T-cell (primary cell): ENCODE data around the gene RXRB. TPM values are rescaled to one million over a fixed set of nuclear protein-coding genes. Genes with fewer than 3 reads are reported as not detected.
A peak's percentile ranks its signal among the peaks of the same experiment; 100 is the strongest.

ENCODE experiments used
- ATAC-seq, 4 experiments: fragments of 200-7000 bp in 3 of 4; fragments of 150-1000 bp in 1 of 4; cut with Tn5 transposase; replicated peaks in 1 of 4; 1 replicate in 3 of 4; 2 replicates in 1 of 4; pipeline ENCODE4 v1.10.0; 2021; ENCODE audit warnings: moderate library complexity in 3 of 4, mild to moderate bottlenecking in 2 of 4, moderate number of reproducible peaks in 1 of 4
- CTCF ChIA-PET, 2 donors: fragments of 300-600 bp; sonication (Branson Sonifier 250); formaldehyde crosslinking; loops; one replicate each; lab custom pipeline; 2022; ENCODE audit warnings: antibody characterized with exemption in 2 of 2; lab: Charles Lee
- POLR2A ChIA-PET, 2 donors: fragments of 300-600 bp; sonication (Branson Sonifier 250); formaldehyde crosslinking; loops; one replicate each; lab custom pipeline; 2022; ENCODE audit warnings: antibody characterized with exemption in 2 of 2; lab: Charles Lee
- DNase-seq, 35 experiments: peaks; one replicate each; pipeline versions ENCODE4 v3.0.0 to v3.0.0-alpha.2; 2013 to 2023
- H3K27ac ChIP-seq: one replicate; pipeline ENCODE4 v1.5.1; 2013; ENCODE audit warnings: low read length
- H3K27me3 ChIP-seq, 2 experiments: replicated peaks in 1 of 2; 1 replicate in 1 of 2; 2 replicates in 1 of 2; pipeline versions ENCODE4 v1.6.1 to v1.7.0; 2013; ENCODE audit warnings: low read length in 1 of 2, mixed read lengths in 1 of 2; ENCODE audit not compliant: control insufficient read depth in 2 of 2, insufficient read depth in 2 of 2; ENCODE audit errors: extremely low read depth in 1 of 2
- H3K36me3 ChIP-seq, 2 donors: 1 replicate in 1 of 2; 2 replicates in 1 of 2; pipeline versions ENCODE4 v1.6.1 to v1.7.0; 2013; ENCODE audit warnings: low read length in 1 of 2; ENCODE audit not compliant: control insufficient read depth in 2 of 2, insufficient read depth in 1 of 2; ENCODE audit errors: extremely low read depth in 1 of 2
- H3K4me1 ChIP-seq, 2 experiments: 1 replicate in 1 of 2; 2 replicates in 1 of 2; pipeline versions ENCODE4 v1.6.1 to v1.7.0; 2013; ENCODE audit warnings: low read length in 2 of 2, mixed read lengths in 1 of 2; ENCODE audit not compliant: insufficient read depth in 2 of 2, control insufficient read depth in 1 of 2; ENCODE audit errors: extremely low read depth in 1 of 2
- H3K4me3 ChIP-seq, 2 donors: 1 replicate in 1 of 2; 2 replicates in 1 of 2; pipeline versions ENCODE4 v1.5.1 to v1.7.0; 2013; ENCODE audit warnings: mild to moderate bottlenecking in 2 of 2, low read length in 1 of 2, moderate library complexity in 1 of 2; ENCODE audit not compliant: control insufficient read depth in 1 of 2; ENCODE audit errors: extremely low read depth in 1 of 2
- H3K9me3 ChIP-seq: 2 replicates; pipeline ENCODE4 v1.7.0; 2013
- H3K27ac Mint-ChIP-seq, 2 donors: one replicate each; pipeline ENCODE4 v1.8.0; 2020 to 2021; ENCODE audit warnings: mild to moderate bottlenecking in 2 of 2, mixed read lengths in 2 of 2
- H3K27me3 Mint-ChIP-seq, 2 donors: one replicate each; pipeline ENCODE4 v1.8.0; 2021 to 2022; ENCODE audit warnings: mixed read lengths in 2 of 2
- H3K36me3 Mint-ChIP-seq: one replicate; pipeline ENCODE4 v1.8.0; 2021; ENCODE audit warnings: mixed read lengths
- H3K4me1 Mint-ChIP-seq, 3 donors: one replicate each; pipeline ENCODE4 v1.8.0; 2020 to 2022; ENCODE audit warnings: mixed read lengths in 3 of 3, mild to moderate bottlenecking in 1 of 3
- H3K4me3 Mint-ChIP-seq, 3 donors: one replicate each; pipeline ENCODE4 v1.8.0; 2020 to 2022; ENCODE audit warnings: mild to moderate bottlenecking in 3 of 3, mixed read lengths in 3 of 3, moderate library complexity in 3 of 3
- H3K9me3 Mint-ChIP-seq, 3 donors: one replicate each; pipeline ENCODE4 v1.8.0; 2020 to 2022; ENCODE audit warnings: mixed read lengths in 3 of 3
- WGBS: methylation state at CpG from one replicate; pipeline ENCODE4 v1.1.5; 2013; ENCODE audit warnings: missing lambda C conversion rate; ENCODE audit not compliant: insufficient coverage; 5-methylcytosine and 5-hydroxymethylcytosine counted together
- total RNA-seq, 35 experiments: library from RNA in 6 of 35; stranded (reverse) in 6 of 35; fragments of 120-200 nt in 1 of 35; gene quantifications; one replicate each; pipeline versions ENCODE4 v1.2.1 to v1.2.4 and lab custom pipeline; 2013 to 2026

The RXRB gene
- total RNA-seq, 5 donors from 2014 or later (not counting 1 experiment from before 2014, with no cell fraction given): 65.5 to 104 (median 96.4) TPM

DNA sequence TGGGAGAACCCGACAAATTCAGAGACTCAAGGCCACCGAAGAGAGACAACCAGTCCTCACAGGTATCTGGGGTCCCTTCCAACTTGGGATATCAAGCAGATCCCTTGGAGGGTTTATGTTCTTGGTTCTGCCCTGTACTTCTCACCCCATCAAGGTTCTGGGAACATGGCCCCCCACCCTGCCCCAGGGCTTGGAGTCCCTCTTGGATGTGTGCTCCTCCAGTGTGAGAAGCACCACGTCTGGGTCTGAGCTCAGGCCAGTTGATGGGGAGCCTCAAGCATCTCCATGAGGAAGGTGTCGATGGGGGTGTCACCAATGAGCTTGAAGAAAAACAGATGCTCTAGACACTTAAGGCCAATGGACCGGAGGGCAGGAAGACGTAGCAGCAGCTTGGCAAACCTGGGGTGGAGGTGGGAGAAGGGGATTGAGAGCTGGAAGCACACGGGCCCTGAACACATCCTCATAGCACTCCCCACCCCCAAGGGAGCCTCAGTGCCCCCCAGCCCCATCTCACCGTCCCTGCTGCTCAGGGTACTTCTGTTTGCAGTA lies 6.0 kb downstream of the RXRB start:
- CTCF ChIA-PET: interaction anchor here in 1 of 2 donors (1.1 kb wide), 1 partner anchor 102 kb away, joined by 3 read pairs; no protein-coding TSS in a partner anchor
- WGBS: 80% methylated on average over 2 of the region's 8 CpGs

GRCh38 chr6:33193619-33194018 lies 6.8 kb downstream of the RXRB start:
- Mint-ChIP-seq H3K36me3 (peaks cover 31% of the 10 kb centered on the region), H3K9me3 (no peaks in the 10 kb centered on the region), H3K27me3 (peaks cover 16 to 29% of the 10 kb centered on the region in 2 donors), H3K4me3 (peak overlapping the region; percentile 52 to 82 (median 53)), H3K27ac (peak overlapping the region in 1 of 2 donors; percentile 72), H3K4me1 (peaks cover 28 to 33% (median 29%) of the 10 kb centered on the region in 3 donors)
- CTCF ChIA-PET: interaction anchor here in 1 of 2 donors (0.9 kb wide), 1 partner anchor 174 kb away, joined by 4 read pairs; no protein-coding TSS in a partner anchor
- H3K4me3 ChIP-seq: no peak overlapping the region
- ATAC-seq: no peak
- H3K4me1 ChIP-seq: peaks cover 2 to 34% of the 10 kb centered on the region in 2 experiments
- no CpG with 5 or more reads among the region's 6 CpGs for WGBS
- POLR2A ChIA-PET: no interaction called here
- peaks cover 8 to 41% of the 10 kb centered on the region in 2 donors for H3K36me3 ChIP-seq
- peaks cover 2 to 43% of the 10 kb centered on the region in 2 experiments for H3K27me3 ChIP-seq
- H3K27ac ChIP-seq: no peak overlapping the region
- no peaks in the 10 kb centered on the region for H3K9me3 ChIP-seq
- no peak for DNase-seq

More for the DNA sequence above, 6.0 kb downstream of the RXRB start:
- H3K36me3 Mint-ChIP-seq: peaks cover 31% of the 10 kb centered on the region
- peaks cover 4 to 43% of the 10 kb centered on the region in 2 experiments for H3K4me1 ChIP-seq
- peaks cover 8 to 41% of the 10 kb centered on the region in 2 donors for H3K36me3 ChIP-seq
- no peak overlapping the region for H3K4me3 ChIP-seq
- H3K4me1 Mint-ChIP-seq: peaks cover 35 to 42% (median 36%) of the 10 kb centered on the region in 3 donors
- H3K9me3 Mint-ChIP-seq: no peaks in the 10 kb centered on the region
- H3K9me3 ChIP-seq: no peaks in the 10 kb centered on the region
- H3K27ac ChIP-seq: no peak overlapping the region
- peak overlapping the region in 1 of 2 donors; percentile 4 for H3K27ac Mint-ChIP-seq
- H3K4me3 Mint-ChIP-seq: no peak overlapping the region
- DNase-seq (no peak), ATAC-seq (no peak)
- POLR2A ChIA-PET: interaction anchor here (0.6 kb wide), 2 partner anchors 122 to 1050 kb away, joined by 3 read pairs; no protein-coding TSS in a partner anchor
- peaks cover 15 to 25% of the 10 kb centered on the region in 2 donors for H3K27me3 Mint-ChIP-seq
- H3K27me3 ChIP-seq: peaks cover under 1 to 34% of the 10 kb centered on the region in 2 experiments

DNA sequence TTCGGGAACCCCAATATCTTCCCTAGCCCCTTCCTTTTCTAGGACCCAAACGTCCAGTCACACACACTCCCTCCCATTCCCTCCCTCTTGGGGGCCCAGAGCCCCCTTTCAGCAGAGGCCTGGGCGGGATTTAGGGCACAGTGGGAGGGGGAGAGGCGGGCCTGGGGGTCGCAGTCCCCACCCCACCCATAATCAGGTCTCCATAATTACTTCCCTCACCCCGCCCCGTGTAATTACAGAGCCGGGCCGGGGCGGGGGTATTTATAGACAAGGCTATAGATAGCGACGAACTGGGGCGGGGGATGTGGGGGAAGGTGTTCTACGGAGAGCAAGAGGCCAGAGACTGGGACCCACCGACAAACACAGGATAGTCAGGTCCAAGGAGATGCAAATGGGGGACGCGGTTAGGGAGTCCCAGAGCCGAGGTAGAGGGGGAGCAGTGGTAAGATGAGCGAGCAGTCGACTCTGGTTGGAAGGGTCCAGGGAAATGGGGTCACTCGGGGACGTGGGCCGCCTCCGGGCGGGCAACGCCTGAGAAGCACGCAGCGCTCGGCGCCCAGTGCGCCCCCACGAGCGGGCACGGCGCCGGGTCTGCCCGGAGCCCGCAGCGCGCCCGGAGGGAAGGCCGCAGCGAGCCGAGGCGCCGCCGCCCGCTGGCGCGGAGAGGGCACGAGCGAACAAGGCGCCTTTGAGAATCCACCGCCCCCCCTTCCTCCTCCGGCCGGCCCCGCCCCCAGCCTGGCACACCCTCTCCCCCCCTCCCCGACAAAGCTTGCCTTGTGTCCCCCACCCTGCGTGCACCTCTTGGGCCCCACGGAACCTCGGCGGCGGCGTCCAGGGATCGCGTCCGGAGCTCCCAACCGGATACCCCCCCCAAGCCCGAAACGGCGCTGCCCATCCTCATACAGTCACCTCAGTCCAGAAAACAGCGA lies 7.5 kb downstream of the RXRB start:
- Histone ChIP-seq H3K27ac (no peak overlapping the region), H3K4me3 (peak overlapping the region; percentile 38 to 65), H3K36me3 (peaks cover 8 to 41% of the 10 kb centered on the region in 2 donors), H3K4me1 (peaks cover 2 to 27% of the 10 kb centered on the region in 2 experiments), H3K9me3 (no peaks in the 10 kb centered on the region), H3K27me3 (peaks cover 2 to 46% of the 10 kb centered on the region in 2 experiments)
- Mint-ChIP-seq H3K36me3 (peaks cover 37% of the 10 kb centered on the region), H3K27me3 (peaks cover 17 to 36% of the 10 kb centered on the region in 2 donors), H3K4me3 (peak overlapping the region; percentile 73 to 82 (median 78)), H3K9me3 (no peaks in the 10 kb centered on the region), H3K4me1 (peaks cover 21 to 26% (median 22%) of the 10 kb centered on the region in 3 donors), H3K27ac (peak overlapping the region in 1 of 2 donors; percentile 72)
- CTCF ChIA-PET: interaction anchor here in 1 of 2 donors (0.9 kb wide), 1 partner anchor 174 kb away, joined by 4 read pairs; no protein-coding TSS in a partner anchor
- ATAC-seq (peak; percentile 29 to 45 (median 39)), DNase-seq (peak in 9 of 35 experiments; percentile 21 to 52 (median 41))
- WGBS: under 1% methylated on average over 31 of the region's 72 CpGs
- POLR2A ChIA-PET: no interaction called here

- Mint-ChIP-seq H3K9me3 (no peaks in the 10 kb centered on the region), H3K36me3 (peaks cover 41% of the 10 kb centered on the region), H3K4me1 (peaks cover 14 to 19% (median 14%) of the 10 kb centered on the region in 3 donors), H3K27ac (peak within 1 kb of the TSS in 1 of 2 donors; percentile 69), H3K4me3 (peak within 1 kb of the TSS; percentile 73 to 82 (median 78)), H3K27me3 (peaks cover 25 to 41% of the 10 kb centered on the region in 2 donors)
- 15% methylated on average over 19 of the region's 35 CpGs for WGBS
- H3K4me1 ChIP-seq: peaks cover 2 to 23% of the 10 kb centered on the region in 2 experiments
- H3K36me3 ChIP-seq: peaks cover 8 to 35% of the 10 kb centered on the region in 2 donors
- no peak within 1 kb of the TSS for H3K27ac ChIP-seq
- ATAC-seq (peak; percentile 50 to 74 (median 62)), DNase-seq (peak in 10 of 35 experiments; percentile 17 to 55 (median 26))
- peaks cover 2 to 46% of the 10 kb centered on the region in 2 experiments for H3K27me3 ChIP-seq
- H3K9me3 ChIP-seq: no peaks in the 10 kb centered on the region
- ChIA-PET CTCF (interaction anchor here in 1 of 2 donors (0.5 kb wide), 2 partner anchors 44 to 126 kb away, joined by 3 to 6 read pairs; no protein-coding TSS in a partner anchor), POLR2A (no interaction called here)
- peak within 1 kb of the TSS; percentile 38 to 65 for H3K4me3 ChIP-seq
These were observed 8.3 kb downstream of the RXRB start, which contains the start of gene COL11A2 for GRCh38 chr6:33192105-33192646. Gene COL11A2 (minus strand): TSS chr6:33192467. CDS start chr6:33192240, 227 bp downstream.

DNA sequence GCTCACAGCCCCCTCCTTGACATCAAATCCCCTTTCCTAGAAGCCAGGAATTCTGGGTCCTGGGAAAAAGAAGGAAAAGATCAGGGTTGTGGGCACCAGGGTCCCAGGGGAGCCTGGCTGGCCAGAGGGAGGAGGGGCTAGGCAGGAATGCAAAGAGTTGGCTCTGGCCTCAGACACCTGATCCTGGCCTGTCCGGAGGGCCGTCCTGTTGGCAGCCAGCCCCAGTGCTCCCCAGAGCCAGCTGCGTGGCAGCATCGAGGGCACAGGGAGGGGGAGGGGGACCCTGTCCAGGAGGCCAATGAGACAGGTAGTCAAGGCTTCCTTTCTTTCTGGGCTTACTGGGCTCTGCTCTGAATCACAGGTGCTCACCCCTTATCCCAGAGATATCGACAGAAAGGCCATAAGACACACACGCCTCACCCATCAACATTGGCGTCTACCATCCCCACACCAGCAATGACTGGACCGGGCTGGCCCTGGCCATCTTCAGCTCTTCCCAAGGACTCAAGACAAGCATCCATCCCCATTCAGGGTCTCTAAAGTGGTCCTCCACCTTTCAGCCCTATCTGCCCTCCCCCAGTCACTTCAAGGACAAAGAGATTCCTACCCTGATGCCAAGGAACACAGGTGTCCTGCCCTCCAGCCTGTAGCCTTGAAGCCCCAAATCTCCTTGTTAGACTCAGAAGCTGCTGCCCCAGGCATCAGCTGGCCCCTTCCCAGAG lies 8.9 kb downstream of the RXRB start:
- H3K4me1 Mint-ChIP-seq: peaks cover 12 to 16% (median 12%) of the 10 kb centered on the region in 3 donors
- ChIA-PET CTCF (interaction anchor here in 1 of 2 donors (0.5 kb wide), 2 partner anchors 44 to 126 kb away, joined by 3 to 6 read pairs; no protein-coding TSS in a partner anchor), POLR2A (no interaction called here)
- H3K27ac ChIP-seq: no peak overlapping the region
- H3K27me3 Mint-ChIP-seq: peaks cover 26 to 46% of the 10 kb centered on the region in 2 donors
- peak overlapping the region; percentile 7 to 12 for H3K4me3 ChIP-seq
- H3K36me3 Mint-ChIP-seq: peaks cover 39% of the 10 kb centered on the region
- peaks cover 2 to 50% of the 10 kb centered on the region in 2 experiments for H3K27me3 ChIP-seq
- no peaks in the 10 kb centered on the region for H3K9me3 ChIP-seq
- peak overlapping the region; percentile 15 to 82 (median 32) for H3K4me3 Mint-ChIP-seq
- DNase-seq (no peak), ATAC-seq (no peak)
- WGBS: 77% methylated on average over 7 of the region's 8 CpGs
- H3K27ac Mint-ChIP-seq: no peak overlapping the region
- no peaks in the 10 kb centered on the region for H3K9me3 Mint-ChIP-seq
- H3K4me1 ChIP-seq: peaks cover 2 to 23% of the 10 kb centered on the region in 2 experiments
- peaks cover 8 to 29% of the 10 kb centered on the region in 2 donors for H3K36me3 ChIP-seq
